Measurements from ENCODE around the gene GADD45A.

Gene GADD45A

GRCh38 chr1:67685067-67685557 lies at the start of gene GADD45A:
Gene GADD45A, plus strand, starts transcription at chr1:67685201. Its CDS starts 294 bp downstream, at chr1:67685495.
- H3K9ac ChIP-seq (ENCODE audit: low read length in 5 of 5) = peak within 1 kb of the TSS; percentile 53 to 91 (median 85)
- peak within 1 kb of the TSS; percentile 67 to 96 (median 85) for H3K4me3 ChIP-seq (ENCODE audit: low read depth in 1 of 5, low read length in 5 of 5)
- H3K36me3 ChIP-seq (ENCODE audit: control insufficient read depth in 5 of 5, insufficient read depth in 5 of 5, low read length in 5 of 5) = peaks cover 0 to 23% (median 14%) of the 10 kb centered on the region in 5 donors
- H3K9me3 ChIP-seq (ENCODE audit: control insufficient read depth in 5 of 5, low read length in 5 of 5) = no peaks in the 10 kb centered on the region
- no peaks in the 10 kb centered on the region for H3K27me3 ChIP-seq (ENCODE audit: control insufficient read depth in 5 of 5, insufficient read depth in 4 of 5, low read length in 5 of 5)
- H3K4me1 ChIP-seq (ENCODE audit: control insufficient read depth in 5 of 5, insufficient read depth in 5 of 5, low read length in 5 of 5) = peaks cover 4 to 41% (median 23%) of the 10 kb centered on the region in 5 donors
- H3K27ac ChIP-seq (ENCODE audit: low read depth, low read length) = peak within 1 kb of the TSS; percentile 97

GRCh38 chr1:67636146-67636545 lies 48.9 kb upstream of the GADD45A start:
- H3K27me3 ChIP-seq (ENCODE audit: control insufficient read depth in 5 of 5, insufficient read depth in 4 of 5, low read length in 5 of 5) = no peaks in the 10 kb centered on the region
- peaks cover 1 to 18% (median 7%) of the 10 kb centered on the region in 5 donors for H3K4me1 ChIP-seq (ENCODE audit: control insufficient read depth in 5 of 5, insufficient read depth in 5 of 5, low read length in 5 of 5)

GRCh38 chr1:67639361-67639760 lies 45.6 kb upstream of the GADD45A start:
- no peak overlapping the region for H3K4me3 ChIP-seq (ENCODE audit: low read depth in 1 of 5, low read length in 5 of 5)
- H3K9ac ChIP-seq (ENCODE audit: low read length in 5 of 5) = no peak overlapping the region
- H3K9me3 ChIP-seq (ENCODE audit: control insufficient read depth in 5 of 5, low read length in 5 of 5) = no peaks in the 10 kb centered on the region
- H3K27ac ChIP-seq (ENCODE audit: low read depth, low read length) = no peak overlapping the region
- H3K36me3 ChIP-seq (ENCODE audit: control insufficient read depth in 5 of 5, insufficient read depth in 5 of 5, low read length in 5 of 5) = no peaks in the 10 kb centered on the region
- peaks cover 2 to 16% (median 8%) of the 10 kb centered on the region in 5 donors for H3K4me1 ChIP-seq (ENCODE audit: control insufficient read depth in 5 of 5, insufficient read depth in 5 of 5, low read length in 5 of 5)
- H3K27me3 ChIP-seq (ENCODE audit: control insufficient read depth in 5 of 5, insufficient read depth in 4 of 5, low read length in 5 of 5) = no peaks in the 10 kb centered on the region

More at GRCh38 chr1:67636146-67636545, 48.9 kb upstream of the GADD45A start:
- H3K4me3 ChIP-seq (ENCODE audit: low read depth in 1 of 5, low read length in 5 of 5) = no peak overlapping the region
- no peak overlapping the region for H3K9ac ChIP-seq (ENCODE audit: low read length in 5 of 5)
- H3K9me3 ChIP-seq (ENCODE audit: control insufficient read depth in 5 of 5, low read length in 5 of 5) = no peaks in the 10 kb centered on the region
- H3K27ac ChIP-seq (ENCODE audit: low read depth, low read length) = no peak overlapping the region
- H3K36me3 ChIP-seq (ENCODE audit: control insufficient read depth in 5 of 5, insufficient read depth in 5 of 5, low read length in 5 of 5) = no peaks in the 10 kb centered on the region

GRCh38 chr1:67642629-67643028 lies 42.4 kb upstream of the GADD45A start:
- H3K27me3 ChIP-seq (ENCODE audit: control insufficient read depth in 5 of 5, insufficient read depth in 4 of 5, low read length in 5 of 5) = no peaks in the 10 kb centered on the region
- H3K27ac ChIP-seq (ENCODE audit: low read depth, low read length) = peak overlapping the region; percentile 37
- H3K9me3 ChIP-seq (ENCODE audit: control insufficient read depth in 5 of 5, low read length in 5 of 5) = no peaks in the 10 kb centered on the region
- no peak overlapping the region for H3K4me3 ChIP-seq (ENCODE audit: low read depth in 1 of 5, low read length in 5 of 5)
- H3K36me3 ChIP-seq (ENCODE audit: control insufficient read depth in 5 of 5, insufficient read depth in 5 of 5, low read length in 5 of 5) = no peaks in the 10 kb centered on the region
- H3K9ac ChIP-seq (ENCODE audit: low read length in 5 of 5) = no peak overlapping the region
- H3K4me1 ChIP-seq (ENCODE audit: control insufficient read depth in 5 of 5, insufficient read depth in 5 of 5, low read length in 5 of 5) = peaks cover 20 to 38% (median 32%) of the 10 kb centered on the region in 5 donors

GRCh38 chr1:67644566-67644965 lies 40.4 kb upstream of the GADD45A start:
- H3K9ac ChIP-seq (ENCODE audit: low read length in 5 of 5) = no peak overlapping the region
- peaks cover 20 to 39% (median 33%) of the 10 kb centered on the region in 5 donors for H3K4me1 ChIP-seq (ENCODE audit: control insufficient read depth in 5 of 5, insufficient read depth in 5 of 5, low read length in 5 of 5)
- H3K4me3 ChIP-seq (ENCODE audit: low read depth in 1 of 5, low read length in 5 of 5) = no peak overlapping the region
- no peaks in the 10 kb centered on the region for H3K9me3 ChIP-seq (ENCODE audit: control insufficient read depth in 5 of 5, low read length in 5 of 5)
- no peak overlapping the region for H3K27ac ChIP-seq (ENCODE audit: low read depth, low read length)
- no peaks in the 10 kb centered on the region for H3K27me3 ChIP-seq (ENCODE audit: control insufficient read depth in 5 of 5, insufficient read depth in 4 of 5, low read length in 5 of 5)
- H3K36me3 ChIP-seq (ENCODE audit: control insufficient read depth in 5 of 5, insufficient read depth in 5 of 5, low read length in 5 of 5) = no peaks in the 10 kb centered on the region

- Histone ChIP-seq H3K9ac (ENCODE audit: low read length in 5 of 5) (peak overlapping the region in 1 of 5 donors; percentile 48), H3K9me3 (ENCODE audit: control insufficient read depth in 5 of 5, low read length in 5 of 5) (no peaks in the 10 kb centered on the region), H3K27me3 (ENCODE audit: control insufficient read depth in 5 of 5, insufficient read depth in 4 of 5, low read length in 5 of 5) (no peaks in the 10 kb centered on the region), H3K36me3 (ENCODE audit: control insufficient read depth in 5 of 5, insufficient read depth in 5 of 5, low read length in 5 of 5) (no peaks in the 10 kb centered on the region), H3K4me3 (ENCODE audit: low read depth in 1 of 5, low read length in 5 of 5) (no peak overlapping the region), H3K27ac (ENCODE audit: low read depth, low read length) (peak overlapping the region; percentile 95), H3K4me1 (ENCODE audit: control insufficient read depth in 5 of 5, insufficient read depth in 5 of 5, low read length in 5 of 5) (peaks cover 20 to 39% (median 33%) of the 10 kb centered on the region in 5 donors)
Measured at GRCh38 chr1:67645495-67646144, 39.4 kb upstream of the GADD45A start.

- Histone ChIP-seq H3K9ac (ENCODE audit: low read length in 5 of 5) (peak overlapping the region in 3 of 5 donors; percentile 21 to 48 (median 41)), H3K27ac (ENCODE audit: low read depth, low read length) (peak overlapping the region; percentile 95), H3K4me3 (ENCODE audit: low read depth in 1 of 5, low read length in 5 of 5) (peak overlapping the region in 1 of 5 donors; percentile 4), H3K4me1 (ENCODE audit: control insufficient read depth in 5 of 5, insufficient read depth in 5 of 5, low read length in 5 of 5) (peaks cover 20 to 39% (median 33%) of the 10 kb centered on the region in 5 donors), H3K27me3 (ENCODE audit: control insufficient read depth in 5 of 5, insufficient read depth in 4 of 5, low read length in 5 of 5) (no peaks in the 10 kb centered on the region), H3K9me3 (ENCODE audit: control insufficient read depth in 5 of 5, low read length in 5 of 5) (no peaks in the 10 kb centered on the region), H3K36me3 (ENCODE audit: control insufficient read depth in 5 of 5, insufficient read depth in 5 of 5, low read length in 5 of 5) (no peaks in the 10 kb centered on the region)
Measured at GRCh38 chr1:67646145-67647035, 38.6 kb upstream of the GADD45A start.

GRCh38 chr1:67647036-67647798 lies 37.8 kb upstream of the GADD45A start:
- Histone ChIP-seq H3K4me1 (ENCODE audit: control insufficient read depth in 5 of 5, insufficient read depth in 5 of 5, low read length in 5 of 5) (peaks cover 20 to 39% (median 33%) of the 10 kb centered on the region in 5 donors), H3K36me3 (ENCODE audit: control insufficient read depth in 5 of 5, insufficient read depth in 5 of 5, low read length in 5 of 5) (no peaks in the 10 kb centered on the region), H3K4me3 (ENCODE audit: low read depth in 1 of 5, low read length in 5 of 5) (no peak overlapping the region), H3K9ac (ENCODE audit: low read length in 5 of 5) (peak overlapping the region in 2 of 5 donors; percentile 21 to 41), H3K27me3 (ENCODE audit: control insufficient read depth in 5 of 5, insufficient read depth in 4 of 5, low read length in 5 of 5) (no peaks in the 10 kb centered on the region), H3K9me3 (ENCODE audit: control insufficient read depth in 5 of 5, low read length in 5 of 5) (no peaks in the 10 kb centered on the region), H3K27ac (ENCODE audit: low read depth, low read length) (peak overlapping the region; percentile 95)

- no peaks in the 10 kb centered on the region for H3K36me3 ChIP-seq (ENCODE audit: control insufficient read depth in 5 of 5, insufficient read depth in 5 of 5, low read length in 5 of 5)
- peak overlapping the region; percentile 95 for H3K27ac ChIP-seq (ENCODE audit: low read depth, low read length)
- no peaks in the 10 kb centered on the region for H3K27me3 ChIP-seq (ENCODE audit: control insufficient read depth in 5 of 5, insufficient read depth in 4 of 5, low read length in 5 of 5)
- no peaks in the 10 kb centered on the region for H3K9me3 ChIP-seq (ENCODE audit: control insufficient read depth in 5 of 5, low read length in 5 of 5)
- H3K4me1 ChIP-seq (ENCODE audit: control insufficient read depth in 5 of 5, insufficient read depth in 5 of 5, low read length in 5 of 5) = peaks cover 20 to 33% (median 32%) of the 10 kb centered on the region in 5 donors
- H3K4me3 ChIP-seq (ENCODE audit: low read depth in 1 of 5, low read length in 5 of 5) = no peak overlapping the region
- H3K9ac ChIP-seq (ENCODE audit: low read length in 5 of 5) = peak overlapping the region in 1 of 5 donors; percentile 41
Measured at GRCh38 chr1:67647814-67648358, 37.1 kb upstream of the GADD45A start.
